Thyroid gland (tissue), 4 donors: ENCODE data around the gene ATF1.

ENCODE experiments used
- POLR2A ChIP-seq, 2 donors: fragments of 450-650 bp; IDR thresholded peaks; one replicate each; pipeline ENCODE4 v1.6.1; 2017; ENCODE audit warnings: antibody characterized with exemption in 2 of 2, mild to moderate bottlenecking in 2 of 2, moderate library complexity in 1 of 2
- TF ChIP-seq, protein P1 (sequence below), 6 experiments: fragments of 200-600 bp in 3 of 6; fragments of 450-650 bp in 3 of 6; sonication (generic) in 3 of 6; IDR thresholded peaks; one replicate each; pipeline ENCODE4 v1.5.1; 2016 to 2019; ENCODE audit warnings: antibody characterized with exemption in 6 of 6, mild to moderate bottlenecking in 2 of 6, inconsistent platforms in 1 of 6, moderate library complexity in 1 of 6

DNA sequence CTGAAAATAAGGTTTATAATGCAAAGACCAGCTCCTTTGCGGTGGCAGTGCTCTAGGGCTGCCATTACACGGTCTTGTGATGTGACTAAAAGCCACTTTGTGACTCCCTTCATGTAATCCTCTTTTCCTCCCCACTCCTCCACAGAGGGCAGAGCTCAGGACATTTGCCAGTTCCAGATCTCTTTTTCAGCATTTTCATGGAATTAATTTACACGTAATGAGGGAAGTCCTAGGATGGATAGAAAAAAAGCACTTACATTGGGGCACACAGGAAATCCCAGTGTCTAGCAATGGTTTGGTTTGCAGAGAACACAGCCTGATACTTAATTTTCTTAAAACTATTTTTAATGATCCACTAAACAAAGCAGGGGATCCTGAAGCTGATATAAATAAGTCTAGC is 17.5 kb upstream of the ATF1 start:
- TF ChIP-seq, protein P1, sequence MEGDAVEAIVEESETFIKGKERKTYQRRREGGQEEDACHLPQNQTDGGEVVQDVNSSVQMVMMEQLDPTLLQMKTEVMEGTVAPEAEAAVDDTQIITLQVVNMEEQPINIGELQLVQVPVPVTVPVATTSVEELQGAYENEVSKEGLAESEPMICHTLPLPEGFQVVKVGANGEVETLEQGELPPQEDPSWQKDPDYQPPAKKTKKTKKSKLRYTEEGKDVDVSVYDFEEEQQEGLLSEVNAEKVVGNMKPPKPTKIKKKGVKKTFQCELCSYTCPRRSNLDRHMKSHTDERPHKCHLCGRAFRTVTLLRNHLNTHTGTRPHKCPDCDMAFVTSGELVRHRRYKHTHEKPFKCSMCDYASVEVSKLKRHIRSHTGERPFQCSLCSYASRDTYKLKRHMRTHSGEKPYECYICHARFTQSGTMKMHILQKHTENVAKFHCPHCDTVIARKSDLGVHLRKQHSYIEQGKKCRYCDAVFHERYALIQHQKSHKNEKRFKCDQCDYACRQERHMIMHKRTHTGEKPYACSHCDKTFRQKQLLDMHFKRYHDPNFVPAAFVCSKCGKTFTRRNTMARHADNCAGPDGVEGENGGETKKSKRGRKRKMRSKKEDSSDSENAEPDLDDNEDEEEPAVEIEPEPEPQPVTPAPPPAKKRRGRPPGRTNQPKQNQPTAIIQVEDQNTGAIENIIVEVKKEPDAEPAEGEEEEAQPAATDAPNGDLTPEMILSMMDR (IDR thresholded peaks at IDR 0.05) = no peak
- TF ChIP-seq POLR2A (IDR thresholded peaks at IDR 0.05) = no peak
